ENCODE results near the gene LDLRAD3. TPM values are rescaled to one million over a fixed set of nuclear protein-coding genes. Genes with fewer than 3 reads are reported as not detected.

The LDLRAD3 gene
- total RNA-seq, 1 donor from 2014 or later, result 14.9 TPM

DNA sequence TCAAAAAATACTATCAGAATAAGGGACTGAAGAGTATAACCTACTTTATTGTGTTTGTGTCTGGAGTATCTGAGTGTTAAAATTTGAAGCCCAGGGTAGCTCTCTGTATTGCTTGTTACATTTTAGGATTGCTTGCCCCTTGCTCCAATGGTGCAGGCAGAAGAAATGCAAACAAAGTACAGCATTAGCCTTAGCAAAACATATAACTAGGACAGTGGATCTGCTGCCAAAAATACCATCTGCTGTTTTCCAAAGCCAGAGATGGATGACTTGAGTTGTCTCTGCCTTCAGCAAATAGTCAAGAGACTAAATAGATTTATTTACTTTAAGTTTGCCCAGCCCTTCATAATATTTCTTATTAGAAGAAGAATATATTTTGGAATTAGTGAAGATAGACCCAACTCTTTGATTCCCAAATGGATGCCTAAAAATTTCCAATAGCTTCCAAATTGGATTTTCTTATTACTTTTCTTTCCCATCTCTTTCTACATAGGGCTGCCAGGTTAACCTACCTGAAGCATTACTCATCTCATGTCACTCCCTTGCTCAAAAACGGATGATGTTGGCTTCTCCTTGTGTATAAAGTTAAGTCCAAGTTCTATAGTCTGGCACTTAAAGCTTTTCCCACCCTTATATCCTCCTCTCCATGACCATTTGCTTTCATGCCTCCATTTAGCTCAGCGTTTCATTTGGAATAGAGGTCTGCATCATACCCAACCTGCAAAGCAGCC is 66.3 kb downstream of the LDLRAD3 start:
- Histone ChIP-seq H3K4me2 (ENCODE audit: low read length) (peak overlapping the region; percentile 67), H3K4me3 (ENCODE audit: insufficient read depth, low read depth, low read length) (peak overlapping the region; percentile 2), H3K9me3 (ENCODE audit: insufficient read depth, low read depth, low read length) (no peaks in the 10 kb centered on the region), H3K9ac (ENCODE audit: low read length) (no peak overlapping the region), H4K20me1 (ENCODE audit: insufficient read depth, low read length) (no peaks in the 10 kb centered on the region), H3K27me3 (ENCODE audit: insufficient read depth, low read length) (no peaks in the 10 kb centered on the region), H2AFZ (ENCODE audit: low read depth, low read length) (no peak overlapping the region), H3K36me3 (ENCODE audit: insufficient read depth, low read length) (no peaks in the 10 kb centered on the region), H3K79me2 (ENCODE audit: insufficient read depth, low read length) (peaks cover 15% of the 10 kb centered on the region), H3K4me1 (ENCODE audit: insufficient read depth, low read length) (peaks cover 22% of the 10 kb centered on the region), H3K27ac (ENCODE audit: low read depth, low read length) (peak overlapping the region; percentile 10)
- TF ChIP-seq, protein P1, sequence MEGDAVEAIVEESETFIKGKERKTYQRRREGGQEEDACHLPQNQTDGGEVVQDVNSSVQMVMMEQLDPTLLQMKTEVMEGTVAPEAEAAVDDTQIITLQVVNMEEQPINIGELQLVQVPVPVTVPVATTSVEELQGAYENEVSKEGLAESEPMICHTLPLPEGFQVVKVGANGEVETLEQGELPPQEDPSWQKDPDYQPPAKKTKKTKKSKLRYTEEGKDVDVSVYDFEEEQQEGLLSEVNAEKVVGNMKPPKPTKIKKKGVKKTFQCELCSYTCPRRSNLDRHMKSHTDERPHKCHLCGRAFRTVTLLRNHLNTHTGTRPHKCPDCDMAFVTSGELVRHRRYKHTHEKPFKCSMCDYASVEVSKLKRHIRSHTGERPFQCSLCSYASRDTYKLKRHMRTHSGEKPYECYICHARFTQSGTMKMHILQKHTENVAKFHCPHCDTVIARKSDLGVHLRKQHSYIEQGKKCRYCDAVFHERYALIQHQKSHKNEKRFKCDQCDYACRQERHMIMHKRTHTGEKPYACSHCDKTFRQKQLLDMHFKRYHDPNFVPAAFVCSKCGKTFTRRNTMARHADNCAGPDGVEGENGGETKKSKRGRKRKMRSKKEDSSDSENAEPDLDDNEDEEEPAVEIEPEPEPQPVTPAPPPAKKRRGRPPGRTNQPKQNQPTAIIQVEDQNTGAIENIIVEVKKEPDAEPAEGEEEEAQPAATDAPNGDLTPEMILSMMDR (IDR thresholded peaks at IDR 0.05; ENCODE audit: insufficient read depth, low read depth, low read length), result no peak
- no peak for TF ChIP-seq EZH2 (IDR thresholded peaks at IDR 0.05; ENCODE audit: insufficient read depth, low read length)
- Mint-ChIP-seq H3K27ac (ENCODE audit: unreplicated experiment) (no peak overlapping the region), H3K27me3 (ENCODE audit: low read depth, unreplicated experiment) (no peaks in the 10 kb centered on the region), H3K4me1 (ENCODE audit: low read depth, unreplicated experiment) (peaks cover 24% of the 10 kb centered on the region), H3K36me3 (ENCODE audit: low read depth, unreplicated experiment) (peaks cover 2% of the 10 kb centered on the region), H3K9me3 (ENCODE audit: unreplicated experiment) (peaks cover 4% of the 10 kb centered on the region), H3K4me3 (ENCODE audit: unreplicated experiment) (no peak overlapping the region)
- DNase-seq (ENCODE audit: low read depth) (no peak), FAIRE-seq (no peak)

DNA sequence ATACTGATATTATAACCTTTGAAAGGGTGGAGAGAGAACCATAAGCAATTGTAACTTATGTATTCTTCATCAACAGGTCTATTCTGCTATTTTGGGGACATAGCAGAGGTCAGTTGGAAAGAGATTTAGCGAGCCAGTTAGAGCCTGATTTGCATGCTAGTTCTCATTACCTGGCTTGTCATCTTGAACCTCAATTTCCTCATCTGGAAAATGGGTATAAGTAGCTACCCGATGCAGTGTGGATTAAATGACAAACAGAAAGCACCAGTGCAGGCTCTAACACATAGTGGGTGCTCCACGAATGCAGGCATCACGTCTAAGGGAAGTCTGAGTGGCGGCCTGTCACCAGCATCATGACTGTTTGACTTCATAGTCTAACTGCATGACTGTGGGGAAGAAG is 67.7 kb downstream of the LDLRAD3 start:
- FAIRE-seq, result peak; percentile 5
- no peak for TF ChIP-seq EZH2 (IDR thresholded peaks at IDR 0.05; ENCODE audit: insufficient read depth, low read length)
- TF ChIP-seq, protein P1 (IDR thresholded peaks at IDR 0.05; ENCODE audit: insufficient read depth, low read depth, low read length), result no peak
- Mint-ChIP-seq H3K4me3 (ENCODE audit: unreplicated experiment) (no peak overlapping the region), H3K4me1 (ENCODE audit: low read depth, unreplicated experiment) (peaks cover 34% of the 10 kb centered on the region), H3K27me3 (ENCODE audit: low read depth, unreplicated experiment) (no peaks in the 10 kb centered on the region), H3K9me3 (ENCODE audit: unreplicated experiment) (peaks cover 1% of the 10 kb centered on the region), H3K27ac (ENCODE audit: unreplicated experiment) (no peak overlapping the region), H3K36me3 (ENCODE audit: low read depth, unreplicated experiment) (no peaks in the 10 kb centered on the region)
- no peak for DNase-seq (ENCODE audit: low read depth)
- Histone ChIP-seq H3K4me3 (ENCODE audit: insufficient read depth, low read depth, low read length) (no peak overlapping the region), H4K20me1 (ENCODE audit: insufficient read depth, low read length) (no peaks in the 10 kb centered on the region), H2AFZ (ENCODE audit: low read depth, low read length) (no peak overlapping the region), H3K4me2 (ENCODE audit: low read length) (no peak overlapping the region), H3K27ac (ENCODE audit: low read depth, low read length) (no peak overlapping the region), H3K4me1 (ENCODE audit: insufficient read depth, low read length) (peaks cover 22% of the 10 kb centered on the region), H3K9ac (ENCODE audit: low read length) (no peak overlapping the region), H3K27me3 (ENCODE audit: insufficient read depth, low read length) (no peaks in the 10 kb centered on the region), H3K79me2 (ENCODE audit: insufficient read depth, low read length) (peaks cover 15% of the 10 kb centered on the region), H3K9me3 (ENCODE audit: insufficient read depth, low read depth, low read length) (no peaks in the 10 kb centered on the region), H3K36me3 (ENCODE audit: insufficient read depth, low read length) (no peaks in the 10 kb centered on the region)

DNA sequence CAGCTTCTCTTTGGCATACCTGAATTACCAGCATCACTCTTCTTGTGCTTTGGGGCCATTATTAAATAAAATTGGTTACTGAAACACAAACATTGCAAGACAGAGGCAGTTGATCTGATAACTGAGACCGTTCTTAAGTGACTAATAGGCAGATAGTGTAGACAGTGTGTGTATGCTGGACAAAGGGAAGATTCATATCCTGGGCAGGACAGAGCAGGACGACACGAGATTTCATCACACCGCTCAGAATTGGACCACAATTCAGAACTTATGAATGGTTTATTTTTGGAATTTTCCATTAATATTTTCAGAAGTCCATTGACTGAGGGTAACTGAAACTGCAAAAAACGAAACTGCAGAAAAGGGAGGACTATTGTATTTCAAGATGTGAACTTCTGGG is 68.6 kb downstream of the LDLRAD3 start:
- Histone ChIP-seq H3K4me1 (ENCODE audit: insufficient read depth, low read length) (peaks cover 22% of the 10 kb centered on the region), H3K4me3 (ENCODE audit: insufficient read depth, low read depth, low read length) (no peak overlapping the region), H2AFZ (ENCODE audit: low read depth, low read length) (no peak overlapping the region), H3K4me2 (ENCODE audit: low read length) (peak overlapping the region; percentile 5), H4K20me1 (ENCODE audit: insufficient read depth, low read length) (no peaks in the 10 kb centered on the region), H3K27me3 (ENCODE audit: insufficient read depth, low read length) (no peaks in the 10 kb centered on the region), H3K9ac (ENCODE audit: low read length) (no peak overlapping the region), H3K27ac (ENCODE audit: low read depth, low read length) (no peak overlapping the region), H3K79me2 (ENCODE audit: insufficient read depth, low read length) (peaks cover 15% of the 10 kb centered on the region), H3K9me3 (ENCODE audit: insufficient read depth, low read depth, low read length) (no peaks in the 10 kb centered on the region), H3K36me3 (ENCODE audit: insufficient read depth, low read length) (no peaks in the 10 kb centered on the region)
- Mint-ChIP-seq H3K9me3 (ENCODE audit: unreplicated experiment) (peaks cover 1% of the 10 kb centered on the region), H3K4me1 (ENCODE audit: low read depth, unreplicated experiment) (peaks cover 35% of the 10 kb centered on the region), H3K27me3 (ENCODE audit: low read depth, unreplicated experiment) (no peaks in the 10 kb centered on the region), H3K36me3 (ENCODE audit: low read depth, unreplicated experiment) (no peaks in the 10 kb centered on the region), H3K4me3 (ENCODE audit: unreplicated experiment) (no peak overlapping the region), H3K27ac (ENCODE audit: unreplicated experiment) (no peak overlapping the region)
- DNase-seq (ENCODE audit: low read depth), result peak; percentile 26
- TF ChIP-seq, protein P1 (IDR thresholded peaks at IDR 0.05; ENCODE audit: insufficient read depth, low read depth, low read length), result no peak
- TF ChIP-seq EZH2 (IDR thresholded peaks at IDR 0.05; ENCODE audit: insufficient read depth, low read length), result no peak
- FAIRE-seq, result peak; percentile 26
